SK-N-SH (cell line): ENCODE data around the gene PPP1R12A.
"Not testable (repeated sequence)": the region's sequence is repeated elsewhere in the genome, so short reads cannot be mapped to it uniquely, and the experiment has no call there.

Experiments
- CHD2 ChIP-seq: fragments of 150-350 bp; IDR thresholded peaks from 2 replicates; pipeline ENCODE4 v1.6.1; 2018; ENCODE audit warnings: low read length; ENCODE audit not compliant: partially characterized antibody
- CTCF ChIP-seq: fragments of 200-600 bp; sonication (generic); IDR thresholded peaks from 2 replicates; pipeline ENCODE4 v1.6.1; 2017; ENCODE audit warnings: antibody characterized with exemption, mild to moderate bottlenecking, moderate library complexity
- ELF1 ChIP-seq: IDR thresholded peaks from 2 replicates; pipeline ENCODE4 v1.4.0; 2012
- EP300 ChIP-seq, 2 experiments: IDR thresholded peaks; 2 replicates each; pipeline versions ENCODE4 v1.4.0 to v1.6.1; 2012; ENCODE audit warnings: borderline replicate concordance in 1 of 2, low read depth in 1 of 2, low read length in 1 of 2
- EZH2phosphoT487 ChIP-seq: fragments of 200-600 bp; sonication (generic); IDR thresholded peaks from 2 replicates; pipeline ENCODE4 v1.6.1; 2017; ENCODE audit warnings: low read depth, mixed run types, mild to moderate bottlenecking, antibody characterized with exemption, moderate library complexity, borderline replicate concordance
- MXI1 ChIP-seq: IDR thresholded peaks from 2 replicates; pipeline ENCODE4 v1.6.1; 2012; ENCODE audit warnings: mild to moderate bottlenecking, low read depth, low read length, improper control_type of control experiment
- RCOR1 ChIP-seq: fragments of 150-350 bp; IDR thresholded peaks from 2 replicates; pipeline ENCODE4 v1.6.1; 2017; ENCODE audit warnings: antibody characterized with exemption, low read length
- SIN3A ChIP-seq: IDR thresholded peaks from 2 replicates; pipeline ENCODE4 v1.6.1; 2012; ENCODE audit warnings: low read depth, mild to moderate bottlenecking, low read length, moderate library complexity, borderline replicate concordance
- SMC3 ChIP-seq: IDR thresholded peaks from 2 replicates; pipeline ENCODE4 v1.6.1; 2012; ENCODE audit warnings: low read depth, low read length, improper control_type of control experiment
- ZBTB33 ChIP-seq: IDR thresholded peaks from 2 replicates; pipeline ENCODE4 v1.4.0; 2012; ENCODE audit warnings: low read depth, borderline replicate concordance
- TF ChIP-seq, protein P1 (sequence below): IDR thresholded peaks from 2 replicates; pipeline ENCODE4; 2012
- TF ChIP-seq, protein P2 (sequence below): IDR thresholded peaks from 2 replicates; pipeline ENCODE4 v1.4.0; 2012; ENCODE audit warnings: low read depth

GRCh38 chr12:79878506-79878905, 56.4 kb downstream of the PPP1R12A start:
- not testable (repeated sequence) for TF ChIP-seq CTCF; ELF1; SIN3A; CHD2; RCOR1; EP300 (IDR thresholded peaks at IDR 0.05; ENCODE audit: borderline replicate concordance in 1 of 2, low read depth in 1 of 2, low read length in 1 of 2); MXI1; EZH2phosphoT487; ZBTB33; SMC3
- TF ChIP-seq, protein P1, sequence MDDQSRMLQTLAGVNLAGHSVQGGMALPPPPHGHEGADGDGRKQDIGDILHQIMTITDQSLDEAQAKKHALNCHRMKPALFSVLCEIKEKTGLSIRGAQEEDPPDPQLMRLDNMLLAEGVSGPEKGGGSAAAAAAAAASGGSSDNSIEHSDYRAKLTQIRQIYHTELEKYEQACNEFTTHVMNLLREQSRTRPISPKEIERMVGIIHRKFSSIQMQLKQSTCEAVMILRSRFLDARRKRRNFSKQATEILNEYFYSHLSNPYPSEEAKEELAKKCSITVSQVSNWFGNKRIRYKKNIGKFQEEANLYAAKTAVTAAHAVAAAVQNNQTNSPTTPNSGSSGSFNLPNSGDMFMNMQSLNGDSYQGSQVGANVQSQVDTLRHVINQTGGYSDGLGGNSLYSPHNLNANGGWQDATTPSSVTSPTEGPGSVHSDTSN, result not testable (repeated sequence)
- TF ChIP-seq, protein P2, sequence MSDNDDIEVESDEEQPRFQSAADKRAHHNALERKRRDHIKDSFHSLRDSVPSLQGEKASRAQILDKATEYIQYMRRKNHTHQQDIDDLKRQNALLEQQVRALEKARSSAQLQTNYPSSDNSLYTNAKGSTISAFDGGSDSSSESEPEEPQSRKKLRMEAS, result not testable (repeated sequence)
